HG02763 (cell line): ENCODE results near the gene PLA2G2D.

Experiments used
- ATAC-seq: cut with Tn5 transposase; IDR thresholded peaks from one replicate; pipeline ENCODE4 v1.9.1; 2021; ENCODE audit warnings: mild to moderate bottlenecking, moderate library complexity; ENCODE audit not compliant: unreplicated experiment

The PLA2G2D gene

DNA sequence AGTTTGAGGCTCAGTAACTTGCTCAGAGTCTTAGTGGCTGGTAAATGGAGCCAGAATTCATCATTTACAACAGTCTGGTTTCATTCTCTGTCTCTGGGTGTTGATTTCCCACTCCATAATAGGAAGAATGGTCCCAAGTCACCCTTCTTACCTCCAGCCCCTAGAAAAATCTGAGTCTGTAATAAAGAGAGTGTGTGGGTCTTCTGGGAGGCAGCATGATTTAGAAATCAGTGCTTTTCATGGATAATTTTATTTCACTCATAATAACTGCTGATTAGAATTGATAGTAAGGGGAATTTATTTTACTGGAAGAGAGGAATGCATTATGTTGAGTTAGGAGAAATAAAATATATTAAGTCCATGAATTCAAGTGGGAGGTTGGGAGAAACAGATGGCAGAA, 2.1 kb downstream of the PLA2G2D start:
- ATAC-seq, result no peak

DNA sequence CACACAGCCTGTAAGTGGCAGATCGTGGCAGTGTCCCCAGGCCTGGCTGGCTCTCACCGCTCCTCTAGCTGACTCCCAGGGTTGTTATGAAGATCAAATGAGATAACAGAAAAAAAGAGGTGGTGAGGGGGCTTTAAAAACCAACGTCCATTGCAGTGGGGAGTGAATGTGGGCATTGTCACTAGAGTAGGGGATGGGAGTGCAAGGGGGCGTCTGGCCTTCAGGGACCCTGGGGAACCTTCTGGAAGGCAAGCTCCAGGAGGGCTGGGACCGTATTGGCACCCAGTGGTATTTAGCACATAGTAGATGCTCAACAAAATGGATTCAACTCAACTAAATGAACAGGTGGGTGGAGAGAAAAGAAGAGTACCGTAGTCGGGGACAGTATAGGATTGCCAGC, 3.4 kb downstream of the PLA2G2D start:
- ATAC-seq, result no peak

- ATAC-seq, result no peak
Observed at GRCh38 chr1:20115479-20115878, 3.9 kb downstream of the PLA2G2D start.

DNA sequence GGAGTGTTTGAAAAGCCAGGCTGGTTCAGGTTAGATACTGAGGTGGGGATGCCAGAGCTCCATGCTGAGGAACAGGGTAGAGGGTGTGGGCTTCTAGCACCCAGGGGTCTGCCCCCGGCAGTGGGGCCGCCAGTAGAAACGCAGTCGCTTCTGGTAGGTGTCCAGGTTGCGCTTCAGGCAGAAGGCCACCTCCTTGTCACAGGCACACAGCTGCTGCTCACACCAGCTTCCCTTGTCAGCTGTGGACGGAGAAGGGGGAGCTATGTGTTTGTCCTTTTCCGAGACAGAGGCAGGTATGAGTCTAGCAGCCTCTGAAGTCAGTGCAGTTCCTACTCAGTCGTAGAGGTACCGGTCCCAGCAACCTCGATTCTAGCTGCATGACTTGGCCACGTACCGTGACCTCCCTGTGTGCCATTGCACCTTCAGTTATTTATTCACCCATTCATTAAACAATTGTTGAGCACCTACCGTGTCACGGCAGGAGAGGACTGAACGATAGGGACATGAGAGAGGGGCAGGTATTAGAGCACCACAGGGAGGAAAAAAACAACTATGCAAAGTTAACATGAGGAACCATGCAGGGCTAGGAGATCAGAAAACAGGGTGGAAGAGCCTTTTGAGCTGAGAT, 5.2 kb downstream of the PLA2G2D start:
- ATAC-seq, result no peak

DNA sequence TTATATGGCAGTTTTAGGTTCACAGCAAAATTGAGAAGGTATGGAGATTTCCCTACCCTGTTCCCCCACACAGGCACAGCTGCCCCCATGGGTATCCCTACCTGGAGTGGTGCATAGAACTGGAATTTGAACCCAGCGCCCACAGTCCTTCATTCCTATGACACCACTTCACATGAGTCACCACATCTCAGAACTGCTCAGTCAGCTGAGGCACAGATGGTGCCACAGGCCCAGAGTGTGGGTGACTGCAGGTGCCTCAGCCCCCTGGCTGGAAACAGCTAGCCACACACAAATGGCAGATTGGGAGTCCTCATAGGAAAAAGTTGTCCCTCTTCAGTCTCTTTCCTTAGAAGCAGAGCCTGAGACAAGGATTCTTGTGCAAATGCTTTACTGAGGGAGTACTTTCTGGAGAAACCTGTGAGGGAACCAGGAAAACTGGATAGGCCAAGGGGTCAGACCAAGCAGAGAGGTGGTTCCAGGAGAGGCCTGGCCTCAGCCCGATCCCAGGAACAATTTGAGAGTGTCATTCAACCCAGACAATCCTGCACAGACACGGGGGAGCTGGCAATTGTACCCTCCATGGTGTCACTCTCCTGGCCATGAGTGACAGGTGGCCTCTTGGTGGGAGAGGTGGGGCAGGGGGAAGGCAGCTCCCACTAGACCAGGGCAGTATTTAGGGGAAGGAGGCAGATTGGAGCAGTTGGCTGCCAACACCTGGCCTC, 6.9 kb downstream of the PLA2G2D start:
- ATAC-seq, result no peak

GRCh38 chr1:20111452-20111851, 7.9 kb downstream of the PLA2G2D start:
- ATAC-seq, result no peak

GRCh38 chr1:20110679-20111078, 8.7 kb downstream of the PLA2G2D start:
- no peak for ATAC-seq

DNA sequence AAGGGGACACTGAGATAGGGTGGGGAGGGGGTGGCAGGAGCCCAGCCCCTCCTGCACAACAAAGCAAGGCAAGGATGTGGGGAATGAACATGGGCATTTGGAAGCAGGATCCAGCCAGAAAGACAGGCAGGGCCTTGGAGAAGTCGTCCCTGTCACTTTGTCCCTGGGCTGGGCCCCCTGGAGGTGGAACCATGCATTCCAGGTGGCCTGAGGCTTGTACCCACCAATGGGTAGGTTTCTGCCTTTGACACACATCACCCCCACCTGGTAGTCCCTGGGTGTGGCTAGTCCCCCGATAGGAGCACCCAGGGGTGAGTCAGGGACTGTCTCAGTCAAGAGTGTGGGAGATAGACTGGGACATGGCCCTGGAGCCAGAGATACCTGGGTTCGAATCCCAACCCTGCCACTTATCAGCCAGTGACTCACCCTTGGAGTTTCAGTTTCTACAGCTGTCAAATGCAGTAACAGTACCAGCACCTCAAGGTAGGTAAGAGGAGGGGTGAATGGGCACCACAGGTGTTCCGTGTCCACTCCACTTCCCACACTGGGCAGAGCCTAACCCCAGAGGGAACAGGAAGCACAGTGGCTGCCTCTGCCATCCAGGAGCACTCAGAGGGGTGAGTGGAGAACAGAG, 10.0 kb downstream of the PLA2G2D start:
- no peak for ATAC-seq

DNA sequence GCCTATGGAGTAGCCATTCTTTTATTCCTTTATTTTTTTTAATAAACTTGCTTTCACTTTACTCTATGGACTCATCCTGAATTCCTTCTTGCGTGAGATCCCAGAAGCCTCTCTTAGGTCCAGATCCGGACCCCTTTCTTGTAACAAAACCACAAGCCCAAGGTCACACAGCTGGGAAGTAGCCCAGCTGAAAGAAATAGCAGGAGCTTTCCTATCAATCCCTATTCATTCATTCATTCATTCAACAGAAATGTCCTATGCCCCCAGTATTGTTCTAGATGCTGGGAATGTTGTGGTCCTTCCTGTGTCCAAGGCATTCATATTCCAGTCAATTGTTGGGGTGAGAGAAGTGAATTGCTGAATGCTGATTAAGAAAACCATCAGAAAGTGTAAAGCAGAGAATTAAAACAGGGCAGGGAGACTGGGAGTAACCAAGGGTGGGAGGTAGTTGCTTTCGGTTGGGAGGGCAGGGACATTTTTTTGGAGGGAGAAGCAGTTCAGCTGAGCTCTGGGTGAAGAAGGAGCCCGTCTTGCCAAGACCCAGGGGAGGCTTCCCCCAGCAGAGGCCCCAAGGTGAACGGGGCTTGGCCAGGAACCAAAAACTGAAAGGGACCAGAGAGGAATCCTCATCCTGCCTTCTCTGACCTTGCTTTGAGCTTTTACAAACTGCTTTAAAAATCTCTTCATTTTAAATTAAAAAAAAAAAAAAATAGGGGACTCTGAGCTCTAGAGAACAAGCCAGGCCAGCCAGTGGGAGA, 10.8 kb downstream of the PLA2G2D start:
- ATAC-seq, result no peak

- no peak for ATAC-seq
Observed at GRCh38 chr1:20107796-20108195, 11.5 kb downstream of the PLA2G2D start.

GRCh38 chr1:20107351-20107750, 12.0 kb downstream of the PLA2G2D start:
- no peak for ATAC-seq

DNA sequence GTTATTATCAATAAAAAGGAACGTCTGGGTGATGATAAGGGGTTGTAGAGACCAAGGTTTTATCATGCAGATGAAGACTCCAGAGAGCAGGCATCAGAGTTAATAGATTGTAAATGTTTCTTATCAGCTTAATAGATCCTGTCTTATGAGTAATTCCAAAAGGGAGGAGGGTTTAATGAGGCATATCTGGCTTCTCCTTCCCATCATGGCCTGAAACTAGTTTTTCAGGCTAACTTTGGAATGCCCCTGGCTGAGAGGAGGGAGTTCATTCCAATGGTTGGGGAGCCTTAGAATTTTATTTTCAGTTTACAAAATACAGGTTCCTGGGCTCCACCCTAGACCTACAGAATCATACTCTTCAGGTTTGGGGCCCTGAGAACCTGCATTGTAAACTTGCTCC, 13.5 kb downstream of the PLA2G2D start:
- ATAC-seq, result no peak

DNA sequence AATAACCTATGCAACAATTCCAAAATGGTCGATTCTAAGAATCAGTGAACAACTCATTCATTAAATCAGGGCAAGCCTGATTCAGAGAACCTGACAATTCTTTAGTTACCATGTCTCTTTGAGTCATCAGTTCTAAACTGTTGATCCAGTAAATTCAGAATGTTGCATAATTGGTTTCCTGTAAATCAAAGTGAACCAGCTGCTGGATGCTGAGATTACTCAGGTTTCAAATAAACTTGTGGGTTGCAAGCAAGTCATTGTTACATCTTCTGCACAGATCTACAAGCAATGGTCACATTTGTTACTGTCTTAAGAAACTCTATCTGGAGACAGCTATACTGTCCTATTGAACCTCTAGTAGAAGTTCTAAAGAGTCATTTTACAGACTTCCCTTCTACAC, 16.5 kb downstream of the PLA2G2D start:
- no peak for ATAC-seq

DNA sequence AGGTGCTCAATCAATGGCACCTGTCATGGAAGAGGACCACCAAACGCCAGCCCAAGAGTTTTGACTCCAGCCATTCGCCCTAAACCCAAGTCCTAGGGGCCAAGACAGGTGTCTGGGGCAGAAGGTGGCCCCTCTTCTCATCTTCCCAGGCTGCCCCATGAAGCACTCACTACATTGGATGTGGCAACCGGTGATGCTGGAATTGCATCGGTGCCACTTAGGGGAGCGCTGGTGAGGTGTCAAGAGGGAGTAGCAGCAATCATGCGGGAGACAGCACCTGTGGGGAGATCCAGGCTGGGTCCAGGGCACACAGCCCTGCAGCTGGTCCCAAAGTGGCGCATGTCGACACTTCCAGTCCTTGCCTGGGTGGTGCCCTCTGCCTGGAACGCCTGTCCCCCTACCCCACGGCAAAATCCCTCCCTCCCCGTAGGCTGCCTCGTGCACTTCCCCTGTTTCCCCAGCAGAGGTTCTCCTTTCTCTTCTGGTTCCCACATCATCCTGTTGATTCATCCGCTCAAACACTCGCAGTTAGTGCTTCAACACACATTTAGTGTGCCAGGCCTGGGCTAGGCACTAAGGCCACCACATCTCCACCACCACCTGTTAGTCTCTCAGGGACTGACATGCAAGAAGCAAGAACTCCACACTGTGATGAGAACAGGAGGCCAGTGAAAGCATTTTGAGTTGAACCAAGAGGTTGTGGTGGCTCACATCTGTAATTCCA, 18.5 kb downstream of the PLA2G2D start:
- no peak for ATAC-seq

DNA sequence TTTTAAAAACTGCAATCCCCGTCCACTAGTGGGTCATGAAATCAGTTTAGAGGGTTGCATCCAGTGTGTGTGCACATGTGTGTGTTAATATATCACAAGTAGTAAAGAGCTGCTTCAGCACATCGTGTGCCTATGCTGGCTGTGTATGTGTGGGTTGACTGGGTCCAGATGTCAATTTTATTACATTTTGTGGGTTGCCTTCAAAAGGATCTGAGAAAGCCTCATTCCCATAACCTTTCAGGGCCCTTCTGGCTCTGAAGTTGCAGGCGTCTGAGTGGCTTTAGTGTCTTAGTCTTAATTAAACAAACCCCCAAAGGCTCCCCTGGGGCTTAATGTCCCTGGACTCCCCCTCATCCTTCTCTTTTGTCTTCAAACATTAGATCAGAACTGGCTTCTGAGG, 19.8 kb downstream of the PLA2G2D start:
- no peak for ATAC-seq

- no peak for ATAC-seq
Observed at GRCh38 chr1:20096840-20097447, 22.4 kb downstream of the PLA2G2D start.

- no peak for ATAC-seq
Observed at GRCh38 chr1:20095564-20096434, 23.5 kb downstream of the PLA2G2D start.

- no peak for ATAC-seq
Observed at GRCh38 chr1:20093940-20094391, 25.4 kb downstream of the PLA2G2D start.

- ATAC-seq, result no peak
Observed at GRCh38 chr1:20093303-20093702, 26.0 kb downstream of the PLA2G2D start.
